G401 (cell line): ENCODE measurements around the gene TXNDC5. TPM values are rescaled to one million over a fixed set of nuclear protein-coding genes. Genes with fewer than 3 reads are reported as not detected.
"Not testable (repeated sequence)": the region's sequence is repeated elsewhere in the genome, so short reads cannot be mapped to it uniquely, and the experiment has no call there.

Source experiments
- DNase-seq: peaks from one replicate; pipeline ENCODE4 v3.0.0-alpha.2; 2015; ENCODE audit warnings: low spot score
- in situ Hi-C: cut with HindIII; loops from 2 replicates; pipeline ENCODE4 v1.10.0; 2016; ENCODE audit warnings: low sequenced_read_pairs, mixed read lengths
- total RNA-seq: library from RNA; depleted of rRNA; stranded (reverse); fragments of >200 nt; shearing (Covaris generic); gene quantifications from 2 replicates; pipeline ENCODE4 v1.2.3, GENCODE V29; 2014

TXNDC5 gene
- total RNA-seq, 1 experiment from 2014 or later: 311 TPM

DNA sequence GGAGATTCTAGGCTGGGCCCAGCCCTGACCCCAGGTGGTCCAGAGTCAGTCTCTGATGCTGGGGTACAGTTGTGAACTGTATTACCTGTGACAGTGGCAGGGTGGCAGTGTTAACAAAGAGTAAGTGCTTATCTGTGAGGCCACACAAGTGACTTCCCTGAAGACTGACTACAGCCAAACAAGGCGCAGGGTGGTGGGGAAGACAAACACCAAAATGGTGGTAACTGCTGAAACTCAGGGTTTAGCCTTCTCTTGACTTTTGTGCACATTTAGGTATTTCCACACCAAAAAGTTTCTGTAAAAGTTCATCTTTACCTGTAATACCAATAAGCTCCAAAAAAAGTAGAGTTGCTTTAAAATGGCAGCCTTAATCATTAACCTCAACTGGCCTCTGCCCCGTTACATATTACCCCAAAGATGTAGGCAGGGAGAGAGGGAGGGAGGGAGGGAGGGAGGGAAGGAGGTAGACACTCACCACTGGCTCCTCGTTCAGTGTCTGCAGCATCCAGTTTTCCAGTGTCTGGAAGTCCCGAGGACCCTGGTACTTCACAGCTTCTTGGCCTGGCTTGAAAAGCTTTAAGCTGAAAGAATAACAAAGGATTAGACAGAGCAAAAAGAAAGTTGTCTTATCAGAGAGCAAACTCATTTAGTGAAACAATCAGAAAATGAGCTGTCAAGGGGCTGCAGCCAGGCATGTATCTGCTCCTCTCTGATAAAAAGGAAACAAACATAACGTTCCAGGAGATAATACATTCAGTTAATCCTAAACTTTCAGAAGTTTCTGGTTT is 11.3 kb downstream of the TXNDC5 start:
- DNase-seq: no peak
- in situ Hi-C loops: no loop called here

DNA sequence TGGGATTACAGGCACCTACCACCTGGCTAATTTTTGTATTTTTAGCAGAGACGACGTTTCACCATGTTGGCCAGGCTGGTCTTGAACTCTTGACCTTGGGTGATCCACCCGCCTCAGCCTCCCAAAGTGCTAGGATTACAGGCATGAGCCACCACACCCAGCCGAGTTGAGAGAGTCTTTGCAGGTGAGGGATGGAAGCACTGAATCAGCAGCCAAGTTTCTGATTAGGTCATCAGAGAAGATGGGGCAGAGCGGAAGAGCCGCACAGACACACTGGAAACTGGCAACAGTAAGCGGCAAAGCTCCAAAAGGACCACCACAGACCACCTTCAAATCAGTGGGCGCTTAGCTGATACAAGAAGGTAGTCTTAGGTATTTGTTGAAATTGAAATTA is 12.4 kb downstream of the TXNDC5 start:
- in situ Hi-C loops: not testable (repeated sequence)

DNA sequence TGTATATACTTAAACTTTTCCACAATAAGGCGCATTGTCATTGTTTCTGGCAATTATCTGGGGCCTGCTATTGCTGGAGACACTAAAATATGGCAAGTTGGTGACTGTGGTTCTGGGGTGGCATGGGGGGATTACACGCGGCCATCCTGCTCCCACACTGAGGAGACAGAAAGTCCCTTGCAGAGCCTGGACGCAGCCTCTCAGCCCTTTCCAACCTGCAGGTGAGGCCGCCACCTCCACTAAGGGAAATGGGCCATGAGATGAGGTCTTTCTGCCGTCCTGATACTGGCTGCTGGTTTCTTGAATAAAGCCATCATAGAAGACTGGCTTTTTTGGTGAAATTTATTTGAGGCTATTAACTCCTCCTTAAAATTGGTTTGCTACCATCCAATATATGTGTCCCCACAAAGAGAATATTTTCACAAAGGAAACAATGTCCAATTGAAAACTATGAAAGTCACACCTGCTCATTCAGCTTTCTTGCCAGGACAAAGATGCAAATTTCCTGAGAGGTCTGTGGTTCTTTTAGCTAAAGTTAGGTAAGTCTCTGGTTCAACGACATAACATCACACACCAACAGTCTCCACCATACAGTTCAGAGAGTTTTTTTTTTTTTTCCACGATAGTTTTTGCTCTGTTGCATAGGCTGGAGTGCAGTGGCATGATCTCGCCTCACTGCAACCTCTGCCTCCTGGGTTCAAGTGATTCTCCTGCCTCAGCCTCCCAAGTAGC is 13.0 kb downstream of the TXNDC5 start:
- in situ Hi-C loops: no loop called here

More for the DNA sequence above, 12.4 kb downstream of the TXNDC5 start:
- not testable (repeated sequence) for DNase-seq

DNA sequence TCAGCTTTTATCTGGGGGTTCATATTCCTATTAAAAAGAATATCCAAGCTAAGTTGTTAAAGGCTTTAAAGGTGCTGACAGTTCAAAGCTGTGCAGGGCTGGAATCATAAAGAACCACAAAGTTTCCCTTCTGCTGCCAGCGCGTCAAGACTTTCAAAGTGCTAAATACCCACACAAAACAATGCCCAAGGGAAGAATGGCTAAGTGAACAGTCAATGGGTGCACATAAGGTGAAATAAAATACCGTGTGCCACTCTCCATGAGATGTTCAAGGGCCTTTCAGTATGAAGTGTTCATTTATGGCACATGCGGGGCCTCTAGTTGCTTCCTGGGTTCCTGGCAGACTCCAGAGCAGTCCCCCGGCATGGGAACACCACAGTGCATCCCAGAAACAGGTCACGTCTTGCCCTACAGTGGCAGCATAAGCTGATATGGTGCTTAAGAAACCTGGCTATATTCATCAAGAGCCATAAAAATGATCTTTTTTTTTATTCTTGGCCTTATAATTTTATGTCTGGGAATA is 14.1 kb downstream of the TXNDC5 start:
- in situ Hi-C loops: no loop called here
- DNase-seq: no peak

More for the DNA sequence above, 13.0 kb downstream of the TXNDC5 start:
- no peak for DNase-seq

DNA sequence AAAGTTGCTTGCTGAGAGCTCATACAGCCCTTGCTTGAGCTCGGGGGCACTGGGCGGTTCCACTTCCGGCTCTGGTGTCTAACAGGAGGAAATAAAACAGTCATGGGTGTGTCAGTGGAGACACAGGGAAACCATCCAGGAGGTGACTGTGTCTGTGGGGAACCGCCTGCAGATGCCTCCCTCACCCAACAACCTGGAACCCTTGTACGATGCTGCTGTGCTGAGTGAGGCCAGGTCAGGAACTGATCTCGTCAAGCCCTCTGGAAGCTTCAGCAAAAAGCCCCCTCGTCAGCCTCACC is 15.5 kb downstream of the TXNDC5 start:
- no peak for DNase-seq
- in situ Hi-C loops: no loop called here

DNA sequence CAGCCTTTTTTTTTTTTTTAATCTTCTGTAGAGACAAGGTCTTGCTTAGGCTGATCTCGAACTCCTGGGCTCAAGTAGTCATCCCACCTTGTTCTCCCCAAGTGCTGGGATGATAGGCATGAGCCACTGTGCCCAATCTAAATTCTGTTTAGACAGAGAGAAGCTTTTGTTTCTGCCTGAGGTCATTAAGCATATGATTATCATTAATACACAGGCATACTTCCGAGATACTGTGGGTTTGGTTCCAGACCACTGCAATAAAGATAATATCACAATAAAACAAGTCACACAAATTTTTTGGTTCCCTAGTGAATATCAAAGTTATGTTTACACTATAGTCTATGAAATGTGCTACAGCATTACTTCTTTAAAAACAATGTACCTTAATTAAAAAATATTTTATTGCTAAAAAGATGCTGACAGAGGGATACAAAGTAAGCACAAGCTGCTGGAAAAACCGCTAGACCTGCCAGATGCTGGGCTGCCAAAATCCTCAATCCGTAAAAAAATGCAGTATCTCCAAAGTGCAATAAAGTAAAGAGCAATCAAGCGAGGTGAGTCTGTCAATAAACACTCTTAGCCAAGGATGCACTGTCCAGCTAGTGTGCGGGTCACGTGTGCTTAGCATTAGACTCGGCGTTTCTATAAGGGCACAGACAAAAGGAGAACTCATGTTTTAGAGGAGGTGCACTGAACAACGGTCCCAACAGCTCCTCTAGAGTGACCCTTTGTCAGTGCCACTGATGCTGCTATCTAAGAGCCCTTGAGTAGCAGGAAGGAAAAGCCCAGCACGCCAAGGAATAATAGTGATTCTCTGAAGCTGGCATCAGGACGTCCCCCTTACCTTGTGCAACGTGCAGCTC is 16.1 kb downstream of the TXNDC5 start:
- DNase-seq: no peak
- in situ Hi-C loops: no loop called here

DNA sequence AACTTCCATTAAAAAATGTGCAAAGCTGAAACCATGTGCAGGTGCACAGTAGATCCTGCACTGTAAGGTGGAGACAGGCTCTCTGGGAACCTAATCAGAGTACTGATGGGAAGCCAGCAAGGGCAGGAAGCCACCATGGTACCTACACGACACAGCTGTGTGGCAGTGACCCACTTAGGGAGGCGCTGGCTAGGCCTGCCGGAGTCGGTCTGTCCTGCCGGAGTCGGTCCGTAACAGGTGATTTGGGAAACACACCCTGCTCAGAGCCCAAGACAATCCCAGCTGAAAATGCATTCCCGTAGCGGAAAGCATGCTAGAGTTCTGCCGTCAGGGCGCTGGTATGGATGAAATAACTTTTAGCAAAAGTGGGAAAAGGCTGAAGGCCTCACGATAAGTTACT is 17.2 kb downstream of the TXNDC5 start:
- DNase-seq: no peak

DNA sequence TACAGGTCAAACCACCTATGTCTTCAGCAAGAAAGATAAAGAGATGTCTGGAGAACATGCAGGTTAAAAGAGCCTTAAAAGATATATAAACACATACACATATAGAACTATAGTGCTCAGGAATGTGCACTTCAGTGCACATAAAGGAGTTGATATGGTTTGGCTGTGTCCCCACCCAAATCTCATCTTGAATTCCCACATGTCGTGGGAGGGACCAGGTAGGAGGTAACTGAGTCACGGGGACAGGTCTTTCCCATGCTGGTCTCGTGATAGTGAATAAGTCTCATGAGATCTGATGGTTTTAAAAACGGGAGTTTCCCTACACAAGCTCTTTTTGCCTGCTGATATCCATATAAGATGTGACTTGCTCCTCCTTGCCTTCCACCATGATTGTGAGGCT is 18.2 kb downstream of the TXNDC5 start:
- in situ Hi-C loops, DNase-seq: not testable (repeated sequence)

More for the DNA sequence above, 17.2 kb downstream of the TXNDC5 start:
- in situ Hi-C loops: no loop called here

DNA sequence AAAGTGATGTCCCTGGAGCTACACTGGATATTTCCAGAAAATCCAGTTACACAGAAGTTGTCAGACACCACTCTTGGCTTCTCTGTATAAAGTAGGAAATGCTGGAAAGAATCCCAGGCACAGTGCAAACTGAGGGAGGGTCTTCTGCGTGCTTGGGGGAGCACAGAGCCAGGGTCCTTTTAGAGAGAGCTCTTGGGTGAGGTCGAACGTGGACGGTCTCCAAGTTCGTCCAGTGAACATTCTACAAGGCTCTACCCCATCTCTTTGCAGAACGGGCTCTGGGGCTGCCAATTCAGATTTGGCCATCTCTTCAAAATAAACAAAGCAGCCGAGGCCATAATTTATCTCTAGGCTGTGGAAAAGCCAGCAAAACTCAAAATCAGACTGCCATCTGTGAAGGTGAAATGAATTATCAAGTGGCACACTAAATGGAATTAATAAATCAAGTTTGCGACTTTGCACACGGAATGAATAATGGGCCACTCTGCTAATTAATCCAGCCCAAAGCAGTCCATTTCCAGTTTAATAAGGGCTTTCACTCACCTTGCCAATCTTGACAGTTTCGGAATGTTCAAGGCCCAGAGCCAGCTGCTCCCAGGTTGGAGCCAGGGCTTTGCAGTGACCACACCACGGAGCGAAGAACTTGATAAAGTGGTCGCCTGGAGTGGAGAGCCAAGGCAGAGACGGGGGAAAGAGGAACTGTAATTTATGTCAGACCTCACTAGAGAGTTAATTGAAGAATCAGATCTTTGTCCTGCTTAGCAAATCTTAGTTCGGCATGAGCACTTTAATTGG is 19.3 kb downstream of the TXNDC5 start:
- in situ Hi-C loops: no loop called here
- no peak for DNase-seq

DNA sequence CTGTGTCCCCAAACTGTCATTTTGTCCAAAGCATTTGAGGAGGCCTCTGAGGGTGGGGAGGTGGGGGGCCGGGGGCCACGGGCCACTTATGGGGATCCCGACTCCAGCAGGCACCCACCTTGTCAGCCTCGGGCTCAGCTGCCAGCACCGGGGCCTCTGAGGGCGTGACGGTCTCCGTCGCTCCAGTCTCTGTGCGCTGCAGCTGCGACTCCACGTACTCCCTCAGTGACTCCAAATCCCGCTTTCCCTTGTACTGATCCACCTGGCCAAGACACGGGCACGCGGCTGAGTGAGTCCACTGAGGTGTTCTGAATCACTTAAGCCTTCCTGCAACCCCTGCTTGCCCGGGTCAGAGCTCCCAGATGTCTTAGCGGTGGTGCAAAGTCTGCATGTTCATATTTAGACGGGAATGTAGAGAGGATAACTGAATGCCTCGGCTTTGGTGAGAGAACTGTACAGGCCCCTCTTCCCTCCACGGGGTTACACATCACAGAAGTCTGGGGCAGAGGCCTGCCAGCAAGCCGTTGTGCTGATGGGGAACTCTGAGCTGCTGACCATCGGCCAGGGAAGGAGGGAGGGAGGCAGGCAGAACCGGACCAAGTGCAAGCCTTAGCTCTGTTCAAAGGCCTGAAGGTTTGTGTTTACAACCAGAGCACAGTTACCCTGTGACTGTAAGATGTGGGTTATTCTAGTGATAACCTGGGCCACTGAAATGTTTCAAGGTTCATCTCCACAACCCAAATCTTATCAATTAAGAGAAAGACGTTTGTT is 21.8 kb downstream of the TXNDC5 start:
- in situ Hi-C loops: no loop called here
- no peak for DNase-seq

DNA sequence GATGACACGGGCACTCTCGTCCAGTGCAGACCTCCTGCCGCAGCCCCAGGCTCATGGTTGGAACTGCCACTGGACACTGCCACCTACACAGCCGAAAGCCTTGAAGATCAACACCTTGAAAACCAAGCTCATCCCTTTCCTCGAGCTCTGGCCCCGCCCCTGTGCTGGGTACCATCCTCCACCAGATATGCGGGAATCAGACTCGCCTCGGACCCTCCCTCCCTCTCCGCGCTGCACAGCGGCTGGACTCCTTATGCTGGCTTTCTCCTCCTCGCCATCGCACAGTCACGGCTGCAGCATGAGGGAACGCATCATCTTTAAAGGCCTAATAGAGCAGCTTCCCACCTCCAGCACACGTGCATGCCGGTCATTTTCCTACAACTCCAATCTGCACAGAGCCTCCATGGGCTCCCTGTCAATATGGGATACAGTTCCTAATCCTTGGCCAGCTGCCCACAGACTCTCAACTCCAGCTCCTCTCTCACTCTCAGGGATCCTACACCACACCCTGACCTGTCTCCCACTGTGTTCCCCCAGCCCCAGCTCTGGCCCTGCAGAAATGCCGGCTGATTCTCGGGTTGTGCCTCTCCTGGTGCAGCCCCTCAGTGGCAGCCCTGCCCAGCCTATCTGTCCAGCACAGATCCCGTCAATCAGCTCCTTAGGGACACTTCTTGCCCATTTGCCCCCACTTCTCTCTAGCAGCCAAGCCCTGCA is 23.2 kb downstream of the TXNDC5 start:
- no peak for DNase-seq
- in situ Hi-C loops: no loop called here

DNA sequence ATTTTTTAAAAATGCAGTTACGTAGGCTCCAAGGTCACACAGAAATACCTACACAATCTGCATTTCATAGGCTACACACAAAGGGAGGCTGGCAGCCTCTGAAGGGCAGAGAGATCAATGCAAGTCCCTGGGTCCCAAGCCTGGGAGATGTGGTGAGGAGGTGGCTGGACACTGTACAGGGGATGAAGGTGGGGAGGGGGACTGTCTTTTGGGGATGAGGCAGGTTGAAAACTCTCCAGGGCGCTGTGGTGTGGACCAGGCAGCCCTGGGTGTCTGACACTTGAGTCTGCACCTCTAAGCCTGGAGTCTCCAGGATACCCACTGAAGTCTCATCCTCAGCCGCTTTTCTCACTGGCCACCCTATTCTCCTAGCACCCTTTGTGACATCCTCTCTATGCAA is 24.5 kb downstream of the TXNDC5 start:
- DNase-seq: no peak
- in situ Hi-C loops: no loop called here

DNA sequence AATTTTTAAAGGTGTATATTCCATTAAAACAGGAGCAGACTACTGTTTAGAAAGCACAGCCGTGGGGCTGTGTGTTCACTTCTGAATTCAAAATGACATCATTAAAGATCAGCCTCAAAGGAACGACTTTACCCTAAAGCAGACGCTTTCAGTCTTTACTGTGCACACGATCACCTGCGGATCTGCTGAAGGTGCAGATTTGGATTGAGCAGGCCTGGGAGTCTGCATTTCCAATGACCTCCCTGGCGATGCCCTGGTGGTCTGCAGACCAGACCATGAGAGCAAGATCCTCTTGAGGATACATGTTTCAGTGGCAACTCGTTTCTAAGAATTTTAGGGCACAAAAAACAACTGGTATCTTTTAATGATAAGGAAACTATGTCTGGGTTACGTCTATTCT is 27.2 kb downstream of the TXNDC5 start:
- in situ Hi-C loops: no loop called here
- DNase-seq: no peak

DNA sequence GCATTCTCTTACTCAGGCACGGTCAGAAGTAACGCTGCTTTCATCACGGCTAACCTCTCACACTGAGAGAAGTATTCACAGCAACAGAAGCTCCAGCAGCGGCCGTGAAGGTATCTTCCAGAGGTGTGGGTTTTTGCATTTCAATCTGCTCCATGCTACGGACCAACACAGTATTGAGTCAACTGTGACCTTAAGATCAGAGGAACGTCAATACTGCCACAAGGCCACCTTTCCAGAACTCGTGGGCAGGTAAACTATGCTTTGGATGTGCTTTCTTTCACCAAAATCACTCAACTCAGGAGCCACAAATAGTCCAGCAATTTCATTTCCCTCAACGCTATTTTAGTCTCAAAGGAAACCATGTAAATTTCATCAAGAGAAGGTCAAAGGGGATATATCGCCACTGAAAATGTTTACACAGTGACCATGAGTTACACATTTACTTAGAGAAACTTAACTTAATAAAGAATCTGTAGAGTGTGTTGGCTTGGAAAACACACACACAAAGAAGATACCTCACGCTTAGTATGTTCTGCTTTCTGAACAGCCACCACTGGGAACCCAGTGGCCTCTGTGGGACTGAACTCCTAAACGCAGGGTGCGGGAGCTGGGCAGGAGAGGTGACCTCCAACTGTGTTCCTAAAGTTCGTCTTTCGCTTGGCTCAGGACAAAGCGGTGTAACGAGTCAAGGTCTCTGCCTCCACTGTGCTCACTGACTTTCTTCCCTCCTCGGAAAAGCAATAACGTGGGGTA is 27.9 kb downstream of the TXNDC5 start:
- DNase-seq: no peak
- in situ Hi-C loops: no loop called here

DNA sequence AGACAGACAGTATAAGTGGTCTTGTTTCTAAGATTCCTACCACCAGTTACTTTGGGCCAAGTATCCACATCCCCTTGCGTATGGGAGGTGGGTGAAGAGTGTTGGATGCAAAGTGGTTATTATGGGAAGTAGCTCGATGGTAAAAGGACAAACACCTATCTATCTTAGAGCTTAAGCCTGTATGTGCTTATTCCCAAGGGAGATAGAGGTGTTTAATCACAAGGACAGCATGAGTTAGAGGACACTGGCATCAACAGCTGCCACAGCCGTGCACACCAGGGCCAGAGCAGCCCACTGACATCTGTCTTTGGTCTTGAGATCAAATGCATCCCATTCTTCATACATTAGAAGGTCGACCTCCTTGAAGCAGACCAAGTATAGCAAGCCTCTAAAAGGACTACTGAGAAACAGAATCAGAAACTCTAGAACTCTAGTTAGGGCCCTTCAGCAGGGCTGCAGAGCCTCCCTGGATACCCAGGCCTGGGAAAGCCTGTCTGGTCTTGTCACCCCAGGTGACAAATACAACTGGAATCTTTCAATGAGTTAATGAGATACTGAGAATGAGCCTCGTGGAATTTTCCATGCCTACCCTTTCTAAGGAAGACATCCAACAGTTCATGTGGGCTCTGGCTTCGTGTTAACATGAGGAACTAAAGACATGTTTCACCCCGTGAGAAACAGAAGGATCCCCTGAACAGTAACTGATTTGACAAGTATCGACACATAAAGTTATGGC is 28.7 kb downstream of the TXNDC5 start:
- no peak for DNase-seq
- in situ Hi-C loops: no loop called here

DNA sequence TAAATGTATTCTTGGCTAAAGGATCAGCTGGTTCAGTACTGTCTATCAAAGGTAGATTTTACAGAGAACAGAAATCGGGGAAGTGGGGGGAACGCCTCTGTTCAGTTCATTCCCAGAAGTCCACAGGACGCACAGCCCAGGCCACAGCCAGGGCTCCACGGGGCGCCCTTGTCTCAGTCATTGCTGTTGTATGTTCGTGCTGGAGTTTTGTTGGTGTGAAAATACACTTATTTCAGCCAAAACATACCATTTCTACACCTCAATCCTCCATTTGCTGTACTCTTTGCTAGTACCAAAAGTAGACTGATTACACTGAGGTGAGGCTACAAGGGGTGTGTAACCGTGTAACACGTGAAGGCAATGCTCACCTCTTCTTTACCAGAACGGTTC is 29.9 kb downstream of the TXNDC5 start:
- no peak for DNase-seq
- in situ Hi-C loops: no loop called here
